GM19035 (cell line): ENCODE data around the gene LRRC28.

Source experiments
- ATAC-seq: cut with Tn5 transposase; IDR thresholded peaks from one replicate; pipeline ENCODE4 v1.9.1; 2021; ENCODE audit not compliant: unreplicated experiment

LRRC28 gene

GRCh38 chr15:99433757-99434450 lies 182.6 kb downstream of the LRRC28 start:
- no peak for ATAC-seq

DNA sequence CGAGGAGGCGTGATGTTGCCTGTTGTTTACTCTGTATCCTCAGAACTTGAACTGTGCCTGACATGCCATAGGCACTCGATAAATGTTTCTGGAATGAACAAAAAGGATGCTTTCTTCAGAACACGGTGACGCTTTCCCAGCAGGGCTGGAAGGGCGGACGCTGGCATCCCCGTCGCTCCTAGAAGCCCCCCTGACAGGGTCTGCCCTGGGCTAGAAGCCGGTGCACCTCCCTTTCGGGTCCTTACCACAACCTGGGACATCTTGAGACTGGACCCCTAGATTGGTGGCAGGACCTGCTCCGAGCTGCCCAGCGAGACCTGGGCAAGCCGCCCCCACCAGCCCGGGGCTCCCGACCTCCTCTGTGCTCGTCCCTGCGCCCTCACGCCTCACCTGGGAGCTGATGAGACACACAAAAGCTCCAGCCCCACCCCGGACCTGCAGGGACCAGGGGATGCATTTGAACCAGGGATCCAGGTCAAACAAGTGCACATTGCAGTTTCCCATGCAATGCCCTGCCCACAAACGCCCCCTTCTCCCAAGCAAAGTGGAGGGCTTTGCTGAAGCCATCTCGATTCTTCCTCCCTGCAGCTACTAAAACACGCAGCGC lies 183.3 kb downstream of the LRRC28 start:
- ATAC-seq, result no peak

DNA sequence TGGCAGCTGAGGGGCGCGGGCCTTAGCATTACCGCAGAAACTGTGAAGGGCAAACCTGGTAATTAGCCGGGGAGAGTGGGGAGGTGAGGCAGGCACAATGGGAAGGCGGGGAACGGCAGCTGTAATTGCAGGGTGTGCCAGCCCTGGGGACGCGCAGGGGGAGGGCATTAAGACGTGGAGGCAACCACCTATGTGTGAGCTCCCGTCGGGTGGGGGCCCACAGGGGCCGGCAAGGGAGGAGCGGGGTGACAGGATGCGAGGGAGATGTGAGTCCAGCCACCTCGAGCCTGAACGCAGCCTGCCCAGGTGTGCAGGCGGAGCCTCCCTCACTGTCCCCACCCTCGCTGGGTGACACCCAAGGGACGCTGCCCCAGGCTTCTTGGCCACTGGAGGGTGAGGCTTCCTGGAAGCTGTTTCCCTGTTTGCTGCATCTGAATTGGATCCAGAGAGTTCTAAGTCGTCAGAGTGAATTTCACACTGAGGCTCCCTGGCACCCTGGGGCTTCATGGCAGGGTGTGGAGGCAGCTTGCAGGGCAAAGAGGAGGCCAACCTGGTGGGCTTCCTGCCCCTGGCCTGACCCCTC lies 183.9 kb downstream of the LRRC28 start:
- no peak for ATAC-seq

- no peak for ATAC-seq
Measured at GRCh38 chr15:99435877-99436541, 184.7 kb downstream of the LRRC28 start.

DNA sequence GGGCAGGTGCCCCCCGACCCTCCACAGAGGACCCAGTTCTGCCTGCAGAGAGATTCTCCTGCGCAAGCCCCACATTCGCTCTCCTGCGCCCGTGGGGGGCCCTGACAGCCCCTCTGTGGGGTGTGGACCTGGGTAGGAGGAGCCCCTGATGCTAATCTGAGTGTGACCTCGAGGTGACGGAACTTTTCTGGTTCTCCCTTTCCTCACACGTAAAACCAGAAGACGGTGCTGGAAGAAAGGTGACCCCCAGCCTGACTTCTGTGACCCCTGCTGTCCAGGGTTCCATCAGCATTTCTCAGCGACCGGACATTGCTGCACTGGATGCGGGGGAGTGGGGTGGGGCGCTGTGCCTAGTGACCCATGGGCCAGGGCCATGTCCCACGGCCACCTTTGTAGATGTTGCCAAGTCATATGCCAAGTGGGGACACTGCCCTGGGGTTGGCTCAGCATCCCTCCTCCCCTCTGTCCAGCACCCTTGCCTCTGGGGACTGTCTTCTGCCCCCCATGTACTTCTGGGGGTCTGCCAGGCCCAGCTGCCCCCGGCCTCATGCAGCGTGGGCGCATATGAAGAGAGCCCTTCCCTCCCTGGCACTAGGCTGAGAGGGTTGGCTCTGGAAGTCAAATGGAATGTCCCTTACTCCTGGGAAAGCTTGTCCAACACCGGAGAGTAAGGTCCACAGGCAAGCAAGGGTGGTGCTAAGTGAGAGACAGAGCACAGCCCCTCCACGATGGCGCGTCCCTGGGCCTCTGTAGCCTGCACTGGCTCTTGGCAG lies 185.4 kb downstream of the LRRC28 start:
- ATAC-seq, result no peak

GRCh38 chr15:99437315-99438223 lies 186.3 kb downstream of the LRRC28 start:
- no peak for ATAC-seq

DNA sequence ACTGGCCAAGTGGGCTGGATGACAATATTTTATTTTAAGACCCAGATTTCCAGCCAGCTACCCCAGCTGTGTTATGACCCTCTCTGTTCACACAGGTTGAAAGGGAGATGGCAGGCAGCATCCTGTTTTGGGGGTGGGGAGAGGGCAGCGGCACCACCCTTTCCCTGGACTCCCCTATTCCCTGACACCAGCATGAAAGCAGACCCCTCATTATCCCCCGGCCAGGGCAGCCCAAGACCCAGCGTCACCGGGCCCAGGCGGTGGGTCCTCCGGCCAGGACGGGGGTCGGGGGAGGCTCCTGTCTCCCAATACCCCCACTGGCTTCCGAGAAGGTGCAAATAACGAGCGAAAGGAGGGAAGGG lies 186.9 kb downstream of the LRRC28 start:
- ATAC-seq, result no peak

DNA sequence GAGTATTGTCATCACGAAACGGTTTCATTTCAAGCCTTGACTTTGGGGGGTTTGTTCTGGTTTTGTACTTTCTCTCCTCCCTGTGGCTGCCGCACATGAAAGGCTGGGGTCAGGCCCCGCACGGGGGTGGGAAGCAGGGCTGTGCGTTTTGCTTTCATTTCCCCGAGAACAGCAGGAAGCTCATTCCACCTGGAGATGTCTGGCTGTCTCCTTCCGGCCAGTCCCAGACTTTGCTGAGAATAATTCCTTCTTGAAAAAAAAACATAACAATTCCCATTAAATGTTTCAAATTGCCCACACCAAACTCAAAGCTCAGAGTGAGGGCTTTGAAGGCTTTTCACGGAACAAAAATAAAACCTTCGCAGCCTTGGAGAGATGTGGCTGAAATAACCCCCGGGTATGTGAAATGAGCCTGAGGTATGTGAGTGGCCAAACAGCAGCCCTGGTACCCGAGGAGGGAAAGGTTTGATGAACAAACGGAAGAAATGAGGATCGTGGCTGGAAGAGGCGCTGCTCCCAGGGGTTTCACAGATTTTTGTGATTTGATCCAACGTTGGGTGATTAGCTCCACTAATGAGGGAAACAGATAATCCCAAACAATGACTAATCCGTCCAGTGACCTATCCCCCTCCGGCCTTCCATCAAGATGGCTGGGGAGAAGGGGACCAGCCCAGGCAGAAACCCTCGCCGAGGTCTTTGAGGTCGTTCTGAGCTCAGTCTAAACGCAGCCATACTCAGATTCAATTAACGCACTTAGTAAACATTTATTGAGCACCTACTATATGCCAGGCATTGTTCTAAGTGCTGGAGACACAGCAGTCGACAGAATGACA lies 187.6 kb downstream of the LRRC28 start:
- no peak for ATAC-seq

DNA sequence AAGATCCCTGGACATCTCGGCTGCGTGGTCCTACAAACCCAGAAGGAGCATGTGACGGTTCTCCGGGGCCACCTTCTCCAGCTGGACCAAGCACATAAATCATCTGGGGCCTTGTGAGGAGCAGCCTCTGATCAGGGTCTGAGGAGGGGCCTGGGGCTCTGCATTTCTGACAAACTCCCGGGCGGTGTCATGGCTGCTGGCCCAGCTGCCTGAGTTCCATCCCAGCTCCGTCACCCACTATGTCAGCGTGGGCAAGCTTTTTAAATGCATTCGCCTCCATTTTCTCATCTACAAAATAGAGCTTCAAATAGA lies 188.2 kb downstream of the LRRC28 start:
- ATAC-seq, result no peak

DNA sequence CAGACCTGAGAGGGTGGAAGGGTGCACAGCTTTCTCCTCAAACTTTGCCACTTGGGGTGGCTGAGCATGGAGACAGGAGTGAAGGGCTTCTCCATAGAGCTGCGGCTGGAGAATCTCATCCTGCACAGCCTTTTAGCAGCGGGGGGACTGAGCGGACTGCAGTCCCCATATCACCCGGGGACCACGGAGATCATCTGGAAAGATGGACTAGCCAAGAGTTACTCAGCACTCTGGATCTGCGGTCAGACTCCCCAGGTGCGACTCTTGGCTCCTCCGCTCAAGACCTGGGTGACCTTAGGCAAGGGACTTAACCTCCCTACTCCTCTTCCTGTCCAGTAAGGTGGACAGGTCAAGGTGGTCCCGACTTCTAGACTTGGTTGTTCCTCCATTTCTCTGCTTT lies 188.7 kb downstream of the LRRC28 start:
- no peak for ATAC-seq
